Measurements from ENCODE around the gene MIGA2.

Gene MIGA2

DNA sequence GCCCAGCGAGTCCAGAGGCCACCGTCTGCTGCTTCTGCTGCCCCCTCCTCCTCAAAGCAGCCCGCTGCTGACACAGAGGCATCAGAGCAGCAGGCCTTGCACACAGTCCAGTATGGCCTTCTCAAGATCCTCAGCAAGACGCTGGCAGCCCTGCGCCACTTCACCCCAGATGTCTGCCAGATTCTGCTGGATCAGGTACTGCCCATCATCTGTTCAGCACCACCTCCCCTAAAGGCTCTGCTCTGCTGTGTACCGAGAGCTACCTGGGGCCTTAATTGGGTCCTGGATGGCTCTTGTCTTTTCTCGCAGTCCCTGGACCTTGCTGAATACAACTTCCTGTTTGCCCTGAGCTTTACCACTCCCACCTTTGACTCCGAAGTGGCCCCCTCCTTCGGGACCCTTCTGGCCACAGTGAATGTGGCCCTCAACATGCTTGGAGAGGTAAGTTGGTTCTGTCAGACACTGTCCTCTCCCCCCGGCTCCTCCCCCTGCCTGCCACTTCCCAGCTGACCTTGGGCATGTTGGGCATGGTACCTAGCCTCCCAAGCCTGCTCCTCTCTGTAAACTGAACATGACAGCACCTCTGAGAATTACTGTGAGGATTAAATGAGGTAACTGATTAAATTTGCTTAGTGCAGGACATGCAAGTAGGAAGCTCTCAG, 31.0 kb upstream of the MIGA2 start:
- no peak overlapping the region for H3K9ac ChIP-seq (ENCODE audit: low read length in 2 of 2)
- no peak overlapping the region for H3K27ac ChIP-seq (ENCODE audit: low read length)
- H3K4me3 ChIP-seq (ENCODE audit: low read length in 2 of 2): no peak overlapping the region
- peaks cover 13% of the 10 kb centered on the region for H3K4me1 ChIP-seq (ENCODE audit: control insufficient read depth, insufficient read depth, low read length)
- peaks cover 30 to 49% of the 10 kb centered on the region in 2 donors for H3K36me3 ChIP-seq (ENCODE audit: control insufficient read depth in 2 of 2, insufficient read depth in 2 of 2, low read length in 2 of 2)
- no peaks in the 10 kb centered on the region for H3K27me3 ChIP-seq (ENCODE audit: control insufficient read depth in 1 of 2, insufficient read depth in 2 of 2, low read length in 2 of 2)
- H3K9me3 ChIP-seq (ENCODE audit: control insufficient read depth in 2 of 2, low read length in 2 of 2): no peaks in the 10 kb centered on the region

- Histone ChIP-seq H3K9ac (ENCODE audit: low read length in 2 of 2) (peak overlapping the region in 1 of 2 donors; percentile 42), H3K27me3 (ENCODE audit: control insufficient read depth in 1 of 2, insufficient read depth in 2 of 2, low read length in 2 of 2) (no peaks in the 10 kb centered on the region), H3K36me3 (ENCODE audit: control insufficient read depth in 2 of 2, insufficient read depth in 2 of 2, low read length in 2 of 2) (peaks cover 28 to 51% of the 10 kb centered on the region in 2 donors), H3K4me3 (ENCODE audit: low read length in 2 of 2) (peak overlapping the region in 1 of 2 donors; percentile 1), H3K9me3 (ENCODE audit: control insufficient read depth in 2 of 2, low read length in 2 of 2) (no peaks in the 10 kb centered on the region), H3K27ac (ENCODE audit: low read length) (peak overlapping the region; percentile 60), H3K4me1 (ENCODE audit: control insufficient read depth, insufficient read depth, low read length) (peaks cover 13% of the 10 kb centered on the region)
Observed at GRCh38 chr9:129006328-129007034, 29.9 kb upstream of the MIGA2 start.

DNA sequence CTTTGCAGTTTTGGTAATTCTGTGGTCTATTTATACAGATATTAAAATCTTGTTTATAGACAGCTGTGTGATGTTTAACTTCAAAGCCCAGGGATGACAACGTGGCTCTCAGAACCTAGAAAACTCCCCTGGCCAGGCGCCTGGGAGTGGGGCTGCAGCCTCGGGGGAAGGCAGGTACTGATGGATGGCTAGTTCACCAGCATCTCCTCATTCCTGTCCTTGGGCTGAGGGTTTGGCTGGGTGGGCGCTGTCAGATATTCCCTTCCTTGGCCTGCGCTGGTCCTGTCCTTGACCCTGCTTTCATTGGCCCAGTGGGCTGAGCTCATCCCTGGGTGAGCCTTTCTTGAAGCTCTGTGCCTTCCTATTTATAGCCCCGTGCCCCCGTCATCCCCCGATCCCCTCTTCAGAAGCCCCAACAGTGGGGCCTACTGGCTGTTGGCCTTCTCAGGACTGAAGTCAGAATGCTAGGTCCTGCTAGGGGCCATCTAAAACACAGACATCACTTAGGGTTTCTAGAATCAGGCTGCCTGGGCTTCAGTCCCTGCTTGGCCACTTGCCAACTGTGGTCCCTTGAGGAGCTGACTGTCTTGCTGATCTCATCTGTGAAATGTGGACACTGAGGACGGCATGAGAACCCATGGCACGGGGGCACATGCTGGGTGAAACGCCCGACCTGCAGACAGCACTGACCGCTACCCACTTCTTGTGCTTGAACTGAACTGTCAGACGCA, 29.2 kb upstream of the MIGA2 start:
- Histone ChIP-seq H3K9ac (ENCODE audit: low read length in 2 of 2) (peak overlapping the region; percentile 28 to 36), H3K4me1 (ENCODE audit: control insufficient read depth, insufficient read depth, low read length) (peaks cover 13% of the 10 kb centered on the region), H3K27me3 (ENCODE audit: control insufficient read depth in 1 of 2, insufficient read depth in 2 of 2, low read length in 2 of 2) (no peaks in the 10 kb centered on the region), H3K36me3 (ENCODE audit: control insufficient read depth in 2 of 2, insufficient read depth in 2 of 2, low read length in 2 of 2) (peaks cover 25 to 44% of the 10 kb centered on the region in 2 donors), H3K4me3 (ENCODE audit: low read length in 2 of 2) (peak overlapping the region in 1 of 2 donors; percentile 1), H3K9me3 (ENCODE audit: control insufficient read depth in 2 of 2, low read length in 2 of 2) (no peaks in the 10 kb centered on the region), H3K27ac (ENCODE audit: low read length) (peak overlapping the region; percentile 53)

GRCh38 chr9:129007766-129008468, 28.5 kb upstream of the MIGA2 start:
- Histone ChIP-seq H3K9ac (ENCODE audit: low read length in 2 of 2) (no peak overlapping the region), H3K36me3 (ENCODE audit: control insufficient read depth in 2 of 2, insufficient read depth in 2 of 2, low read length in 2 of 2) (peaks cover 25 to 44% of the 10 kb centered on the region in 2 donors)

DNA sequence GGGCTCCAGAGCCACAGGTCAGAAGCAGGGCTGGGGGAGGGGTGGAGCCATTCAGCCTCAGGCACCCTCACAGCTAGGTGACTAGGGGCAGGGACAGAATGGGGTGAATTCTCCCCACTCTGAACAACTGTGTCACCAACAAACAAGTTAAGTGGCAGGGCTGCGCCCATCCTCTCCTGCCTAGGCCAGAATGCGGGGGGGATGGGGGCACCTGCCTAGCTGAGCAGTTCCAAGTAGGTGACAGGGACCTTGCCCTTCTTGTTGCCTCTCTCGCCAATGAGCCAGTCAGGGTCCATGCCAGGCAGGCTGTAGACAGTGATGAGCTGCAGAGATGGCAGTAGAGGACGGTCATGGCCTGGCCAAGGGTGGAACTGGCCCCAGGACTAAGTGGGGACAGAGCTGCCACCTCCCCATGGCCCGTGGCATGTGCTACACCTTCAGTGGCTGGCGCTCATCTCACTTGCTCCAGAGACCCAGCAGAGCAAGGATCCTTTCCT, 27.9 kb upstream of the MIGA2 start:
- no peak overlapping the region for H3K27ac ChIP-seq (ENCODE audit: low read length)
- no peaks in the 10 kb centered on the region for H3K9me3 ChIP-seq (ENCODE audit: control insufficient read depth in 2 of 2, low read length in 2 of 2)
- H3K9ac ChIP-seq (ENCODE audit: low read length in 2 of 2): no peak overlapping the region
- H3K4me3 ChIP-seq (ENCODE audit: low read length in 2 of 2): no peak overlapping the region
- H3K36me3 ChIP-seq (ENCODE audit: control insufficient read depth in 2 of 2, insufficient read depth in 2 of 2, low read length in 2 of 2): peaks cover 28 to 44% of the 10 kb centered on the region in 2 donors
- H3K27me3 ChIP-seq (ENCODE audit: control insufficient read depth in 1 of 2, insufficient read depth in 2 of 2, low read length in 2 of 2): no peaks in the 10 kb centered on the region
- H3K4me1 ChIP-seq (ENCODE audit: control insufficient read depth, insufficient read depth, low read length): peaks cover 13% of the 10 kb centered on the region

More at GRCh38 chr9:129007766-129008468, 28.5 kb upstream of the MIGA2 start:
- Histone ChIP-seq H3K27ac (ENCODE audit: low read length) (peak overlapping the region; percentile 53), H3K27me3 (ENCODE audit: control insufficient read depth in 1 of 2, insufficient read depth in 2 of 2, low read length in 2 of 2) (no peaks in the 10 kb centered on the region), H3K9me3 (ENCODE audit: control insufficient read depth in 2 of 2, low read length in 2 of 2) (no peaks in the 10 kb centered on the region), H3K4me1 (ENCODE audit: control insufficient read depth, insufficient read depth, low read length) (peaks cover 13% of the 10 kb centered on the region), H3K4me3 (ENCODE audit: low read length in 2 of 2) (no peak overlapping the region)

GRCh38 chr9:129008986-129009583, 27.3 kb upstream of the MIGA2 start:
- H3K36me3 ChIP-seq (ENCODE audit: control insufficient read depth in 2 of 2, insufficient read depth in 2 of 2, low read length in 2 of 2): peaks cover 33 to 48% of the 10 kb centered on the region in 2 donors
- H3K9ac ChIP-seq (ENCODE audit: low read length in 2 of 2): no peak overlapping the region

DNA sequence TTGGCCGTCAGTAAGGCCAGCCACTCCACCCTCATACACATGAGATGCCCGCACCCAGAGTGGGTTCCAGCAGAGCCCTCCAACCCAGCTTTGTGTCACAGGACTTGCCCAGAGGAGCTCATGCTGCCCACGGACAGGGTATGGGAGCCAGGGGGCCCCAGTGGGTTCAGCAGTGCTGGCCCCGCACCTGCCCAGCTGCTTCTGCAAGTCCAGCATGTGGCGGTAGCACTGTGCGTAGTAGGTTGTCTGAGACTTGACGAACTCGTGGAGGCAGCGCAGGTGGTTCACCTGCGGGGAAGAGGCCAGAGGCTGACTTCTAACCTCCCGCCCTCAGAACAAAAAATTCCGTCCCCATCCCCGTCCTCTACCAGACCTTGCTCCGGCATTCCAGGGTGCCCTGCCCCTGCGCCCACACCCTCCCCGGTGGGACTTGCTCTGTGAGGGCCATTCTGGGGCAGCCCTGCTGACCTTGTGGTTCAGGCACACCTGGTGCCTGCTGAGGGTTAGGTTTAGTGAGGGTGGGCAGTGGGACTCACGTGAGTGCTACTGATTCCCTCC, 26.8 kb upstream of the MIGA2 start:
- Histone ChIP-seq H3K27me3 (ENCODE audit: control insufficient read depth in 1 of 2, insufficient read depth in 2 of 2, low read length in 2 of 2) (no peaks in the 10 kb centered on the region), H3K36me3 (ENCODE audit: control insufficient read depth in 2 of 2, insufficient read depth in 2 of 2, low read length in 2 of 2) (peaks cover 39 to 52% of the 10 kb centered on the region in 2 donors), H3K4me1 (ENCODE audit: control insufficient read depth, insufficient read depth, low read length) (peaks cover 13% of the 10 kb centered on the region), H3K9ac (ENCODE audit: low read length in 2 of 2) (no peak overlapping the region), H3K9me3 (ENCODE audit: control insufficient read depth in 2 of 2, low read length in 2 of 2) (no peaks in the 10 kb centered on the region), H3K4me3 (ENCODE audit: low read length in 2 of 2) (no peak overlapping the region), H3K27ac (ENCODE audit: low read length) (no peak overlapping the region)

More at GRCh38 chr9:129008986-129009583, 27.3 kb upstream of the MIGA2 start:
- no peak overlapping the region for H3K4me3 ChIP-seq (ENCODE audit: low read length in 2 of 2)
- H3K27me3 ChIP-seq (ENCODE audit: control insufficient read depth in 1 of 2, insufficient read depth in 2 of 2, low read length in 2 of 2): no peaks in the 10 kb centered on the region
- H3K4me1 ChIP-seq (ENCODE audit: control insufficient read depth, insufficient read depth, low read length): peaks cover 13% of the 10 kb centered on the region
- no peak overlapping the region for H3K27ac ChIP-seq (ENCODE audit: low read length)
- no peaks in the 10 kb centered on the region for H3K9me3 ChIP-seq (ENCODE audit: control insufficient read depth in 2 of 2, low read length in 2 of 2)

DNA sequence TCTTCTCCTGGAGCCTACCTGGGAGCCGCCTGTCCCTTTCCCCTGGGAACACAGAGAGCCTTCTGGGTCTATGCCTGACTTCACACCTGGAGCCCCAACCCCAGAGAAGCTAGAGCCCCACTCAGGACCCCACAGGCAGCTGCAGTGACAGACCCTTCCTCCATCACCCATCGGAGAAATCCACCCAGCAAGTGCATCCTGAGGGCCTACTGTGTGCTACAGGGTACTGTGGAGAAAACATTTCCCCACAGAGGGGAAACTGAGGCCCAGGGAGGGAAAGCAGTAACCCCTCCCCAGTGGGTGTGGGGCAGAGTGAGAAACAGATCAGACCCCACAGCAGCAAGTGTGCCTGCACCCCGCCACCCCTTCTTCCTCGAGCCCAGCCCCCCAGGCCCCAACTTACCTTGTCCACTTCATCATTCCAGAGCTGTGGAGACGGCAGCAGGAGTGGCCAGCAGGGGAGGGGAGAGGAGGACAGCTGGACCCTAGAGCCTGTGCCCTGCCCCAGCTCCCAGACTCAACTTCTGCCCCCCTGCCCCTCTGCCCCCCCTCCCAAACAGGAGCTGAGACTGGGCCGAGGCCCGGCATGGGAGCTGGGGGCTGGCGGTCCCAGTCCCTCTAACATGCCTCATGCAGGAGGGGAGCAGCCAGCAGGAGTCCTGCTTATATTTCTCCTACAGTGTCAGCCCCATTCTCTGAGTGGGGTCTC, 26.0 kb upstream of the MIGA2 start:
- H3K27me3 ChIP-seq (ENCODE audit: control insufficient read depth in 1 of 2, insufficient read depth in 2 of 2, low read length in 2 of 2): no peaks in the 10 kb centered on the region
- H3K9ac ChIP-seq (ENCODE audit: low read length in 2 of 2): no peak overlapping the region
- H3K27ac ChIP-seq (ENCODE audit: low read length): no peak overlapping the region
- H3K9me3 ChIP-seq (ENCODE audit: control insufficient read depth in 2 of 2, low read length in 2 of 2): no peaks in the 10 kb centered on the region
- peaks cover 13% of the 10 kb centered on the region for H3K4me1 ChIP-seq (ENCODE audit: control insufficient read depth, insufficient read depth, low read length)
- H3K4me3 ChIP-seq (ENCODE audit: low read length in 2 of 2): no peak overlapping the region
- peaks cover 39 to 47% of the 10 kb centered on the region in 2 donors for H3K36me3 ChIP-seq (ENCODE audit: control insufficient read depth in 2 of 2, insufficient read depth in 2 of 2, low read length in 2 of 2)

- Histone ChIP-seq H3K36me3 (ENCODE audit: control insufficient read depth in 2 of 2, insufficient read depth in 2 of 2, low read length in 2 of 2) (peaks cover 39 to 44% of the 10 kb centered on the region in 2 donors), H3K27ac (ENCODE audit: low read length) (no peak overlapping the region), H3K27me3 (ENCODE audit: control insufficient read depth in 1 of 2, insufficient read depth in 2 of 2, low read length in 2 of 2) (no peaks in the 10 kb centered on the region), H3K9ac (ENCODE audit: low read length in 2 of 2) (no peak overlapping the region), H3K4me1 (ENCODE audit: control insufficient read depth, insufficient read depth, low read length) (peaks cover 13% of the 10 kb centered on the region), H3K9me3 (ENCODE audit: control insufficient read depth in 2 of 2, low read length in 2 of 2) (no peaks in the 10 kb centered on the region), H3K4me3 (ENCODE audit: low read length in 2 of 2) (no peak overlapping the region)
Observed at GRCh38 chr9:129011170-129011569, 25.3 kb upstream of the MIGA2 start.
